ENCODE measurements around the gene TCAIM.

GRCh38 chr3:44445786-44446185 lies 107.2 kb downstream of the TCAIM start:
- TF ChIP-seq POLR2A (IDR thresholded peaks at IDR 0.05) (no peak), CTCF (IDR thresholded peaks at IDR 0.05) (no peak)
